Stimulated activated memory B cell treated with anti-CD40 and anti-IgM and Interleukin-4, amounts not matched to agents 10 μg/mL and 1 μg/mL and 100 μg/mL, for 72 hours (primary cell): Measurements from ENCODE around the gene LMNB1.
"Not testable (repeated sequence)": the region's sequence is repeated elsewhere in the genome, so short reads cannot be mapped to it uniquely, and the experiment has no call there.

Experiments used
- ATAC-seq: fragments of 150-1000 bp; cut with Tn5 transposase; 2 replicates; pipeline ENCODE4 v1.10.0; 2021
- H3K27ac Mint-ChIP-seq: one replicate; pipeline ENCODE4 v1.8.0; 2022; ENCODE audit warnings: mild to moderate bottlenecking, mixed read lengths
- H3K27me3 Mint-ChIP-seq: one replicate; pipeline ENCODE4 v1.8.0; 2022; ENCODE audit warnings: mixed read lengths
- H3K36me3 Mint-ChIP-seq: one replicate; pipeline ENCODE4 v1.8.0; 2022; ENCODE audit warnings: mixed read lengths
- H3K4me1 Mint-ChIP-seq: one replicate; pipeline ENCODE4 v1.8.0; 2022; ENCODE audit warnings: mixed read lengths
- H3K4me3 Mint-ChIP-seq: one replicate; pipeline ENCODE4 v1.8.0; 2022; ENCODE audit warnings: mild to moderate bottlenecking, moderate library complexity, mixed read lengths
- H3K9me3 Mint-ChIP-seq: one replicate; pipeline ENCODE4 v1.8.0; 2022; ENCODE audit warnings: mixed read lengths

The LMNB1 gene

GRCh38 chr5:126801992-126802294 is 25.0 kb downstream of the LMNB1 start:
- Mint-ChIP-seq H3K4me1 (peaks cover 42% of the 10 kb centered on the region), H3K4me3 (no peak overlapping the region), H3K27me3 (no peaks in the 10 kb centered on the region), H3K27ac (no peak overlapping the region), H3K9me3 (no peaks in the 10 kb centered on the region), H3K36me3 (peaks cover 20% of the 10 kb centered on the region)
- peak; percentile 36 for ATAC-seq

GRCh38 chr5:126805063-126805462 is 28.1 kb downstream of the LMNB1 start:
- H3K36me3 Mint-ChIP-seq: peaks cover 20% of the 10 kb centered on the region
- ATAC-seq: no peak
- no peak overlapping the region for H3K27ac Mint-ChIP-seq
- no peaks in the 10 kb centered on the region for H3K9me3 Mint-ChIP-seq
- H3K4me1 Mint-ChIP-seq: peaks cover 39% of the 10 kb centered on the region
- H3K27me3 Mint-ChIP-seq: no peaks in the 10 kb centered on the region
- no peak overlapping the region for H3K4me3 Mint-ChIP-seq

- H3K4me3 Mint-ChIP-seq: peak overlapping the region; percentile 69
- no peaks in the 10 kb centered on the region for H3K27me3 Mint-ChIP-seq
- H3K9me3 Mint-ChIP-seq: no peaks in the 10 kb centered on the region
- H3K4me1 Mint-ChIP-seq: peaks cover 51% of the 10 kb centered on the region
- peak; percentile 56 for ATAC-seq
- peak overlapping the region; percentile 27 for H3K27ac Mint-ChIP-seq
- H3K36me3 Mint-ChIP-seq: peaks cover 22% of the 10 kb centered on the region
Measured at GRCh38 chr5:126808521-126808988, 31.6 kb downstream of the LMNB1 start.

- Mint-ChIP-seq H3K27ac (peak overlapping the region; percentile 27), H3K27me3 (no peaks in the 10 kb centered on the region), H3K9me3 (no peaks in the 10 kb centered on the region), H3K4me3 (no peak overlapping the region), H3K4me1 (peaks cover 51% of the 10 kb centered on the region), H3K36me3 (peaks cover 30% of the 10 kb centered on the region)
- ATAC-seq: no peak
Measured at GRCh38 chr5:126809916-126810315, 33.0 kb downstream of the LMNB1 start.

- Mint-ChIP-seq H3K4me3 (no peak overlapping the region), H3K36me3 (peaks cover 27% of the 10 kb centered on the region), H3K27me3 (no peaks in the 10 kb centered on the region), H3K9me3 (no peaks in the 10 kb centered on the region), H3K27ac (peak overlapping the region; percentile 71), H3K4me1 (peaks cover 51% of the 10 kb centered on the region)
- no peak for ATAC-seq
Measured at GRCh38 chr5:126810596-126811380, 33.9 kb downstream of the LMNB1 start.

- no peaks in the 10 kb centered on the region for H3K9me3 Mint-ChIP-seq
- H3K27ac Mint-ChIP-seq: peak overlapping the region; percentile 71
- H3K4me3 Mint-ChIP-seq: no peak overlapping the region
- peaks cover 44% of the 10 kb centered on the region for H3K4me1 Mint-ChIP-seq
- no peaks in the 10 kb centered on the region for H3K27me3 Mint-ChIP-seq
- H3K36me3 Mint-ChIP-seq: peaks cover 24% of the 10 kb centered on the region
- peak; percentile 67 for ATAC-seq
Measured at GRCh38 chr5:126811515-126812198, 34.7 kb downstream of the LMNB1 start.

- Mint-ChIP-seq H3K36me3 (peaks cover 24% of the 10 kb centered on the region), H3K27me3 (no peaks in the 10 kb centered on the region), H3K27ac (peak overlapping the region; percentile 71), H3K4me3 (no peak overlapping the region), H3K9me3 (no peaks in the 10 kb centered on the region), H3K4me1 (peaks cover 41% of the 10 kb centered on the region)
- ATAC-seq: no peak
Measured at GRCh38 chr5:126812199-126812570, 35.2 kb downstream of the LMNB1 start.

GRCh38 chr5:126813799-126814198 is 36.9 kb downstream of the LMNB1 start:
- not testable (repeated sequence) for H3K4me3 Mint-ChIP-seq, H3K9me3 Mint-ChIP-seq, H3K27me3 Mint-ChIP-seq, ATAC-seq, H3K27ac Mint-ChIP-seq
- H3K4me1 Mint-ChIP-seq: peaks cover 34% of the 10 kb centered on the region
- H3K36me3 Mint-ChIP-seq: peaks cover 29% of the 10 kb centered on the region

GRCh38 chr5:126814721-126815404 is 37.9 kb downstream of the LMNB1 start:
- Mint-ChIP-seq H3K27me3 (no peaks in the 10 kb centered on the region), H3K4me1 (peaks cover 24% of the 10 kb centered on the region), H3K27ac (no peak overlapping the region), H3K4me3 (no peak overlapping the region), H3K9me3 (no peaks in the 10 kb centered on the region), H3K36me3 (peaks cover 28% of the 10 kb centered on the region)
- no peak for ATAC-seq

GRCh38 chr5:126816649-126817048 is 39.7 kb downstream of the LMNB1 start:
- no peak for ATAC-seq
- Mint-ChIP-seq H3K4me1 (peaks cover 7% of the 10 kb centered on the region), H3K4me3 (no peak overlapping the region), H3K36me3 (peaks cover 30% of the 10 kb centered on the region), H3K27me3 (no peaks in the 10 kb centered on the region), H3K27ac (no peak overlapping the region), H3K9me3 (no peaks in the 10 kb centered on the region)

GRCh38 chr5:126818736-126819135 is 41.8 kb downstream of the LMNB1 start:
- Mint-ChIP-seq H3K4me3 (no peak overlapping the region), H3K27me3 (no peaks in the 10 kb centered on the region), H3K36me3 (peaks cover 40% of the 10 kb centered on the region), H3K4me1 (no peaks in the 10 kb centered on the region), H3K9me3 (no peaks in the 10 kb centered on the region), H3K27ac (no peak overlapping the region)
- ATAC-seq: no peak

- H3K4me3 Mint-ChIP-seq: no peak overlapping the region
- ATAC-seq: no peak
- no peak overlapping the region for H3K27ac Mint-ChIP-seq
- H3K4me1 Mint-ChIP-seq: no peaks in the 10 kb centered on the region
- peaks cover 36% of the 10 kb centered on the region for H3K36me3 Mint-ChIP-seq
- H3K9me3 Mint-ChIP-seq: no peaks in the 10 kb centered on the region
- no peaks in the 10 kb centered on the region for H3K27me3 Mint-ChIP-seq
Measured at GRCh38 chr5:126819253-126819652, 42.3 kb downstream of the LMNB1 start.

GRCh38 chr5:126826619-126827215 is 49.8 kb downstream of the LMNB1 start:
- H3K27ac Mint-ChIP-seq: no peak overlapping the region
- peaks cover 66% of the 10 kb centered on the region for H3K36me3 Mint-ChIP-seq
- no peaks in the 10 kb centered on the region for H3K9me3 Mint-ChIP-seq
- ATAC-seq: no peak
- no peaks in the 10 kb centered on the region for H3K4me1 Mint-ChIP-seq
- no peaks in the 10 kb centered on the region for H3K27me3 Mint-ChIP-seq
- H3K4me3 Mint-ChIP-seq: no peak overlapping the region

- no peak overlapping the region for H3K27ac Mint-ChIP-seq
Measured at GRCh38 chr5:126829098-126829497, 52.2 kb downstream of the LMNB1 start.

GRCh38 chr5:126830061-126830460 is 53.1 kb downstream of the LMNB1 start:
- no peak for ATAC-seq
- Mint-ChIP-seq H3K4me1 (no peaks in the 10 kb centered on the region), H3K27me3 (no peaks in the 10 kb centered on the region), H3K27ac (no peak overlapping the region), H3K4me3 (no peak overlapping the region), H3K36me3 (peaks cover 74% of the 10 kb centered on the region), H3K9me3 (no peaks in the 10 kb centered on the region)

More at GRCh38 chr5:126829098-126829497, 52.2 kb downstream of the LMNB1 start:
- H3K27me3 Mint-ChIP-seq: no peaks in the 10 kb centered on the region
- no peak for ATAC-seq
- no peaks in the 10 kb centered on the region for H3K9me3 Mint-ChIP-seq
- no peaks in the 10 kb centered on the region for H3K4me1 Mint-ChIP-seq
- no peak overlapping the region for H3K4me3 Mint-ChIP-seq
- H3K36me3 Mint-ChIP-seq: peaks cover 71% of the 10 kb centered on the region
